ENCODE data around the gene DACT2. TPM values are rescaled to one million over a fixed set of nuclear protein-coding genes. Genes with fewer than 3 reads are reported as not detected.

Gene DACT2
- total RNA-seq, 1 donor from 2014 or later, result 0.59 TPM

DNA sequence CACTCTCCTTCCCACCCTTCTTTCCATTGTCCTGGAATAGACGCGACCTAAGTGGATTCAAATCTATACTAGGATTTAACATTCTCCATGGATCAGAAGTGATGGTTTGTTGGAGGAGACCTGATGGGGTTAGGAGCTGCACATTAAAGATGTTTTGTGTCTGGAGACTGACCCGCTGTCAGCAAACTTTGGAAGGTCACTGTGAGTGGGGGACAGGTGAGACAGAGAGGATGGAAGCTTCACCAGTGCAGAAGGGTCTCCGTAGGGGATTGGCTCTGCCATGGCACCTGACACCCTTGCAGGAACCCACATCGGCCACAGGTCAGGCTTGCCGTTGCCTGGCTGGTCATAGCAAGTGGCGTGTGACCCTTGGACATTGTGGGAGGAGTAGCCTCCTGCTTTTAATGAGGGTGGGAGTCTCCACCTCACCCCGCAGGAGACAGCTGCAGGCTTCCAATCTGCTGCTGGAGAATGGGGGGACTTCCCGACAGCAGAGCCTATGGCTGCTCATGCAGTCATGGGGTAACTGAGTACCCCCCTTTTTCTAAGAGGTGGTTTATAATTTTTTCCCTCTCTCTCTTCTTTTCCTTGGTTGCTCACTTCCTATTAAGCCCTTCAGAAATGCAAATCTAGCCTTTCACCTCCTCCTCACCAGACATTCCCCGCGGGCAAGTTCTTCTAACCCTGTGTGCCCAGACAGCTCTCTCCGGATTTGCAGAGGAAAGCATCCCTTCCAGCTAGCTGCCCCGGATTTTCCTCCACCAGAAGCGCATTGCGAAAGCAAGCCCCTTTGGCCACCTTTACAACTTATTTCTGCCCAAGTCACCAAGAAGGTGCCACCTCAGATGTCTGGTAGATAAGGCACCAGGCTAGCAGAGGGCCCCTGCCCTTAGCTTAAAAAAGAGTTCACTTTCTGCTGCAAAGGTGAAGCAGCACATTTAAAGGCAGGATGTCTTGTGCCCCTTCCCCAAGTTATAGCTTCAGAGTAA lies 53.5 kb downstream of the DACT2 start:
- intact Hi-C loops (cut with micrococcal nuclease), result no loop called here

- intact Hi-C loops (cut with micrococcal nuclease), result no loop called here
These were observed 54.2 kb downstream of the DACT2 start for GRCh38 chr6:168265394-168265793.

DNA sequence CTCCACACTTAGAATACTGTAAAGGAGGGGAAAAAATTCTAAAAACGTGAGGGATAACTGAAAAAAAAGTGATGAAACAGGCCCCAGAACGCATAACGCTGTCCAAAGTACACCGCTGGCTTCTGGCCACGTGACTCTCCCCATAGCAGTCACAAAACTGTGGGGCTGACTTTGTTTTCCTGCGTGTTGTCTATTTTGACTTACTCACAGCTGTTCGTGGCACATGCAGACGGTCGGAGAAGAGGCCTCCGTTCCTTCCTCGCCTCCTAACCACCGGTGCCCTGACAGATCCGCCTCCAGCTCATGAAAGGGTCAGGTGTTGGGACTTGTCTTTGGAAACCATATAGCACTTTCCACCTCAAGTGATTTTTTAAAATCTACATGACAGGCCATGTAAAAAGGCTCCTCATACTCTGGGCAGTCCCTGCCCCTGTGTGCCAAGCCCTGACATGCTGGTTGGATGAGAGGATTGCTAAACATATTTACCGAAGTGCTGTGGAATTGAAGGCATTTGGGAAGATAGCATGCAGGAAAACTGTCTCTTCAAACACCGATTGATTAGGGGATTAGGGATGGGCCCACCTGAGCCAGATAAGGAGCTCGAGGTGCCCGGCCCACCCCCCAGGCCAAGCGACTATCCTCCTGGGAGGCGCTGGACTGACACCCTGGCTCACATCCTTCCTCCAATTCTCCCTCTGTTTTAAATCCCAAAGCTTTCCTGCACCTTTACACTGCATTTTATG lies 54.8 kb downstream of the DACT2 start:
- intact Hi-C loops (cut with micrococcal nuclease), result no loop called here

DNA sequence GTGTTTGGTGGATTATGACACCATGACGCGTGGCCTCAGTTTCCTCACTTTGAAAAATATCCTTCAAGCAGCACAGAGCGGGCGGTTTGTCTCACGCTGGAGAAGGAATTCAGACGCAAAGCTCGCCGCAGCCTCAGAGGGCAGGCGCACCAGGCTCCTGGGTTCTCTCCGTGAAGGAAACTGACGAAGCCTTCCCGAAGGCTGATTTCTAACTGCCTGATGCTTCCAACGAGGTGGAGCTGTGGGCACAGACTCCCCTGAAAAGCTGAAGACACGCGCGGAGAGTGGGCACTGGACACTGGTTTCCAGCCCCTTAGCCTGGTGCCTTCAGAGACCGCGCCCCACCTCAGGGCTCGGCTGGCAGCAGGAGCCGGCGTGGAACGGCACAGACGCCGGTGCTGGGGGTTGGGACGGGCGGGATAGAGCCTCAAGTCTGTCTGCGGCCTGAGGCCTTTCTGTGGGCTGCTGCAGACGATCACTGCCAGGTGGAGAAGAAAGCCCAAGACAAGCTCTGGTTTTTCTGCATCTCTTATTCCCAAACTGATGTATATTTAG lies 56.1 kb downstream of the DACT2 start:
- intact Hi-C loops (cut with micrococcal nuclease), result no loop called here

DNA sequence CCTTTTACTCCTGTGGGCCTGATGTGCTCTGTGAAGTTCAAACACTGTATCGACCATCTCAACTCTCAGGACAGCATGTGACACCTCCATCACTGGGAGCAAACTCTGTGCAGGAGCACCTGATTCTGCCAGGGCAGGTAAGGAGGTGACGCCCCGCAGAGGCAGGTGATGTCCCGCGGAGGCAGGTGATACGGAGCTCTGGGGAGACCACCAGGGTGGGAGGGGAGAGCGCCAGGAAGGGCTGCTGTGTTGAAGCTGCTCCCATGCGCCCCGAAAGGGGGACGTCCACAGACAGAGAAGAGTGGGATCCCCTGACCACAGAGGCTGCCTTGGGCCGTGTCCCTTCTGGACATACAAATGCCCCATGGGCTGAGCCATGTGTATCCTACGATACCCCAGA lies 58.3 kb downstream of the DACT2 start:
- intact Hi-C loops (cut with micrococcal nuclease), result no loop called here

DNA sequence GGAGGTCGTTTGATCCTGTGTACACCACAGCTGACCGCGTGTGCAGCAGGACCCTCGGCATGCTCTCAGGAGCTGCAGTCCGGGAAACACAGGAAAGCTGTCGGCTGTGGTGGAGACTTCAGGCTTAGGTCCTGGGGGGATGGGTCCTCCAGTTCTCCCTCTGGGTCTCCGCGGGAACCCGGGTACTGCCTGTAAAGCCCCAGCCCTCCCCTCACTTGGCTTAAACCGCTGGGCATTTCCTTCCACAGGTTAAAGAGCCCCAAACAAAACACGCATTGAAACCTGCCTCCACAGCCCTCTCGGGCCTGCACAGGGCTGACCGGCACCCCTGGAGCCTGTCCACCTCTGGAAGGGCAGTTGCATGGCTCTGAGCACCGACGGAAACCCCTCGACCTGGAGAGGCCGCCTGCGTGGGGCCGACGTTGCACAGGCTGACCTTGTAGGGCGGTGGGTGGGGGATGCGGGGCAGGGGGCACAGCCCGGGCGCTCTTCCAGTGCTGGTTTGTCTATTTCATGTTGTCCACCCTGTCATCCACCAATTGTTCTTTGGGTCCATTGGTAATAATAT lies 59.1 kb downstream of the DACT2 start:
- intact Hi-C loops (cut with micrococcal nuclease), result no loop called here

DNA sequence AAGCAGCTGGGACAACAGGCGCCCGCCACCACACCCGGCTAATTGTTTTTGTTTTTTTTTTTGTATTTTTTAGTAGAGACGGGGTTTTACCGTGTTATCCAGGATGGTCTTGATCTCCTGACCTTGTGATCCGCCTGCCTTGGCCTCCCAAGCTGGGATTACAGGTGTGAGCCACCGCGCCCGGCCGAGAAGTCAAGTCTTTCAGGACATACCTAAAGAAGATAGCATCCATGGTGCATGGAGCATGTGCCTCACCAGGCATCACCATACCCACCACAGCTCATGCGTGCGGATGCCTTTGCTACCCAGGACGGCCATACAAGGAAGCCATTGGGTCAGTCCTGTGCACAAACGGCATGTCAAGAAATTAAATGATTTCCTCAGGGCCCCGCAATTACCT lies 60.8 kb downstream of the DACT2 start:
- intact Hi-C loops (cut with micrococcal nuclease), result no loop called here

GRCh38 chr6:168256940-168257339 lies 62.6 kb downstream of the DACT2 start:
- intact Hi-C loops (cut with micrococcal nuclease), result no loop called here

Other genes with a start within 250 kb of the DACT2 start
- gene FRMD1, start 240.6 kb downstream of the DACT2 start, total RNA-seq, result not detected in 2 replicates
- gene SMOC2, start 121.4 kb upstream of the DACT2 start, total RNA-seq, result not detected in 2 replicates